GM12878 (cell line): ENCODE measurements around the gene GUCA2A. TPM values are rescaled to one million over a fixed set of nuclear protein-coding genes. Genes with fewer than 3 reads are reported as not detected.

ENCODE experiments used
- ATAC-seq: fragments of 200-7000 bp; cut with Tn5 transposase; 3 replicates; pipeline ENCODE4 v1.9.1; 2020; ENCODE audit warnings: mild to moderate bottlenecking, moderate library complexity
- BruUV-seq: library from RNA; stranded (reverse); fragments of 400-500 nt; replicated peaks from 2 replicates; lab custom pipeline; 2021; lab: Mats Ljungman, UMichigan
- CTCF ChIA-PET: fragments of 300-600 bp; sonication (Branson Sonifier 250); formaldehyde crosslinking; extraction: SDS; loops from one replicate; lab custom pipeline; 2021; ENCODE audit warnings: inconsistent platforms; lab: Yijun Ruan, JAX
- POLR2A ChIA-PET: fragments of 350-600 bp; formaldehyde crosslinking; extraction: SDS; loops from one replicate; lab custom pipeline; 2021; ENCODE audit warnings: inconsistent platforms; lab: Charles Lee
- RAD21 ChIA-PET: fragments of 300-600 bp; sonication (Branson Sonifier 250); formaldehyde crosslinking; loops from one replicate; lab custom pipeline; 2023; ENCODE audit warnings: antibody characterized with exemption; ENCODE audit not compliant: unreplicated experiment; lab: Charles Lee
- SMC1A ChIA-PET: fragments of 300-600 bp; sonication (Branson Sonifier 250); formaldehyde crosslinking; loops from one replicate; lab custom pipeline; 2023; ENCODE audit not compliant: unreplicated experiment, uncharacterized antibody; lab: Charles Lee
- DNase-seq: peaks from one replicate; pipeline ENCODE4 v3.0.0-alpha.2; 2011; ENCODE audit warnings: low read depth, low spot score
- FAIRE-seq: peaks from 3 replicates; lab custom pipeline; 2011; peaks lifted over from hg19 to GRCh38; lab: Jason Lieb, UNC
- H2AFZ ChIP-seq: 2 replicates; pipeline ENCODE4 v1.6.0; 2011; ENCODE audit warnings: low read depth, low read length, control low read depth; ENCODE audit not compliant: control insufficient read depth
- H3K27ac ChIP-seq: 2 replicates; pipeline ENCODE4 v1.5.1; 2011; ENCODE audit warnings: control low read depth; ENCODE audit not compliant: control insufficient read depth, insufficient read depth
- H3K27me3 ChIP-seq, 2 experiments: replicated peaks in 1 of 2; 2 replicates each; pipeline versions ENCODE4 v1.6.0 to v1.6.1; 2011; ENCODE audit warnings: low read length in 1 of 2; ENCODE audit not compliant: control insufficient read depth in 2 of 2, insufficient read depth in 2 of 2
- H3K36me3 ChIP-seq, 2 experiments: 2 replicates each; pipeline ENCODE4 v1.5.1; 2011; ENCODE audit warnings: low read length in 1 of 2; ENCODE audit not compliant: control insufficient read depth in 2 of 2, insufficient read depth in 2 of 2
- H3K4me1 ChIP-seq: 2 replicates; pipeline ENCODE4 v1.6.1; 2011; ENCODE audit warnings: mild to moderate bottlenecking, low read length, moderate library complexity, mixed read lengths; ENCODE audit not compliant: control insufficient read depth, insufficient read depth
- H3K4me2 ChIP-seq: 2 replicates; pipeline ENCODE4 v1.6.0; 2011; ENCODE audit warnings: control low read depth; ENCODE audit not compliant: control insufficient read depth, insufficient read depth
- H3K4me3 ChIP-seq: fragments of 200-600 bp; sonication (generic); 2 replicates; pipeline ENCODE4 v1.5.1; 2016
- H3K79me2 ChIP-seq: 2 replicates; pipeline ENCODE4 v1.6.0; 2011; ENCODE audit warnings: low read length; ENCODE audit not compliant: control insufficient read depth, insufficient read depth
- H3K9ac ChIP-seq: 2 replicates; pipeline ENCODE4 v1.8.0; 2011; ENCODE audit warnings: low read length, control low read depth, mixed read lengths; ENCODE audit not compliant: control insufficient read depth, insufficient read depth
- H3K9me3 ChIP-seq: replicated peaks from 3 replicates; pipeline ENCODE4 v1.5.1; 2011; ENCODE audit warnings: mild to moderate bottlenecking, low read length; ENCODE audit not compliant: control insufficient read depth, insufficient read depth
- H4K20me1 ChIP-seq: 2 replicates; pipeline ENCODE4 v1.6.0; 2011; ENCODE audit not compliant: control insufficient read depth, insufficient read depth
- BCL11A ChIP-seq: IDR thresholded peaks from 2 replicates; pipeline ENCODE4 v1.6.1; 2011; ENCODE audit warnings: low read depth, low read length
- CHD1 ChIP-seq: IDR thresholded peaks from 2 replicates; pipeline ENCODE4 v1.6.1; 2012; ENCODE audit warnings: low read depth, low read length, improper control_type of control experiment
- CREM ChIP-seq: IDR thresholded peaks from 2 replicates; pipeline ENCODE4 v1.6.1; 2014; ENCODE audit warnings: antibody characterized with exemption, low read depth
- KLF5 ChIP-seq: fragments of 450-650 bp; IDR thresholded peaks from 2 replicates; pipeline ENCODE4 v1.6.1; 2014; ENCODE audit warnings: mild to moderate bottlenecking; ENCODE audit not compliant: partially characterized antibody
- PAX5 ChIP-seq: IDR thresholded peaks from 2 replicates; pipeline ENCODE4 v1.6.1; 2011; ENCODE audit warnings: low read depth, low read length, borderline replicate concordance
- PAX8 ChIP-seq: fragments of 450-650 bp; IDR thresholded peaks from 2 replicates; pipeline ENCODE4 v1.6.1; 2017; ENCODE audit warnings: mild to moderate bottlenecking, moderate library complexity
- POLR2AphosphoS2 ChIP-seq: IDR thresholded peaks from 2 replicates; pipeline ENCODE4 v1.6.1; 2011; ENCODE audit warnings: low read depth, mild to moderate bottlenecking, low read length, improper control_type of control experiment, moderate library complexity
- WRNIP1 ChIP-seq: IDR thresholded peaks from 2 replicates; pipeline ENCODE4 v1.6.1; 2011; ENCODE audit warnings: low read depth, low read length, improper control_type of control experiment, borderline replicate concordance
- WGBS: methylation state at CpG from one replicate; pipeline ENCODE4 v1.1.6; 2016; ENCODE audit warnings: low lambda C conversion rate; ENCODE audit not compliant: insufficient replicate concordance, insufficient coverage; ENCODE audit errors: missing lambda C conversion rate; 5-methylcytosine and 5-hydroxymethylcytosine counted together
- in situ Hi-C: fragments of 300-500 bp; cut with MboI; formaldehyde crosslinking; loops from 9 replicates; pipeline ENCODE4 v1.14.3; 2018; ENCODE audit warnings: mixed read lengths
- intact Hi-C: fragments of 100-400 bp; cut with micrococcal nuclease; formaldehyde crosslinking; loops from one replicate; pipeline ENCODE4 v1.14.2; 2022; ENCODE audit not compliant: unreplicated experiment
- polyA plus RNA-seq, 11 experiments: library from polyadenylated mRNA; depleted of rRNA in 4 of 11; unstranded in 6 of 11; stranded (reverse) in 5 of 11; fragments of >200 nt; fragmentation: Nextera tagmentation in 4 of 11; fragmentation: Illumina TruSeq in 1 of 11; extraction: Ambion mirVana in 4 of 11; extraction: Trizol in 1 of 11; gene quantifications; 1 replicate in 1 of 11; 2 replicates in 10 of 11; pipeline versions ENCODE4 v1.2.1 to v1.2.3, GENCODE V29; 2011 to 2016; ENCODE audit warnings: inconsistent platforms in 2 of 11, missing spikeins in 2 of 11, low read depth in 1 of 11
- total RNA-seq, 4 experiments: library from RNA; depleted of rRNA in 3 of 4; stranded (reverse); fragments of >200 nt in 3 of 4; fragmentation: Illumina TruSeq in 1 of 4; extraction: Trizol in 1 of 4; gene quantifications; 2 replicates each; pipeline versions ENCODE4 v1.2.1 to v1.2.3, GENCODE V29; 2013 to 2021
- TF ChIP-seq, protein P1 (sequence below): fragments of 450-650 bp; formaldehyde crosslinking; IDR thresholded peaks from 2 replicates; pipeline ENCODE4 v1.4.0; 2022; ENCODE audit warnings: mild to moderate bottlenecking, moderate library complexity

The GUCA2A gene
- total and polyA plus RNA-seq, 10 of the 15 experiments (the other 5 are each of a cell fraction or from before 2014, with no cell fraction given), result not detected

DNA sequence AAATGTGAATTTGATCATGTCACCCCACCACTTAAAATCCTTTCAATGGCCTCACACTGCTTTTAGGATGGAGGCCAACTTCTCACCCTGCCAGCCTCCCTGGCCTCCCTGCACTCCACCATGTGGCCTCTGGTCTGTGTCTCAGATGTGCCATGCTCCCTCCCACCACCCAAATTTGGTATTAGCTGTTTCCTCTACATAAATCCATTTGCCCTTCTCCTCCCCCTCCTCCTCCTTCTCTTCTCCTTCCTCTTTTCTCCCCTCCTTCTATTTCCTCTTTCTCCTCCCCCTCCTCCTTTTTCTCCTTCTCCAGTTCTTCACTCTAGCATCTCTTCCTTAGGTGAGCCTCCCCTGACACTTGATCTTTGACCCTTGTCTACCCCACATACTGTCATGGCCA lies 28.1 kb downstream of the GUCA2A start:
- ChIA-PET CTCF (no interaction called here), POLR2A (no interaction called here), RAD21 (no interaction called here), SMC1A (interaction anchor here (1.0 kb wide), 1 partner anchor 11 kb away, joined by 3 read pairs; no protein-coding TSS in a partner anchor)
- in situ Hi-C loops (no loop called here), intact Hi-C loops (no loop called here)
- DNase-seq, result no peak
- no peak overlapping the region for H3K27ac ChIP-seq
- no peak for ATAC-seq
- H3K4me2 ChIP-seq, result no peak overlapping the region
- no peak overlapping the region for H3K4me3 ChIP-seq
- H3K4me1 ChIP-seq, result no peaks in the 10 kb centered on the region
- BruUV-seq, result no TSS peak
- H4K20me1 ChIP-seq, result no peaks in the 10 kb centered on the region
- H3K36me3 ChIP-seq, result no peaks in the 10 kb centered on the region
- H3K79me2 ChIP-seq, result no peaks in the 10 kb centered on the region
- no peak for TF ChIP-seq CHD1
- TF ChIP-seq, protein P1, sequence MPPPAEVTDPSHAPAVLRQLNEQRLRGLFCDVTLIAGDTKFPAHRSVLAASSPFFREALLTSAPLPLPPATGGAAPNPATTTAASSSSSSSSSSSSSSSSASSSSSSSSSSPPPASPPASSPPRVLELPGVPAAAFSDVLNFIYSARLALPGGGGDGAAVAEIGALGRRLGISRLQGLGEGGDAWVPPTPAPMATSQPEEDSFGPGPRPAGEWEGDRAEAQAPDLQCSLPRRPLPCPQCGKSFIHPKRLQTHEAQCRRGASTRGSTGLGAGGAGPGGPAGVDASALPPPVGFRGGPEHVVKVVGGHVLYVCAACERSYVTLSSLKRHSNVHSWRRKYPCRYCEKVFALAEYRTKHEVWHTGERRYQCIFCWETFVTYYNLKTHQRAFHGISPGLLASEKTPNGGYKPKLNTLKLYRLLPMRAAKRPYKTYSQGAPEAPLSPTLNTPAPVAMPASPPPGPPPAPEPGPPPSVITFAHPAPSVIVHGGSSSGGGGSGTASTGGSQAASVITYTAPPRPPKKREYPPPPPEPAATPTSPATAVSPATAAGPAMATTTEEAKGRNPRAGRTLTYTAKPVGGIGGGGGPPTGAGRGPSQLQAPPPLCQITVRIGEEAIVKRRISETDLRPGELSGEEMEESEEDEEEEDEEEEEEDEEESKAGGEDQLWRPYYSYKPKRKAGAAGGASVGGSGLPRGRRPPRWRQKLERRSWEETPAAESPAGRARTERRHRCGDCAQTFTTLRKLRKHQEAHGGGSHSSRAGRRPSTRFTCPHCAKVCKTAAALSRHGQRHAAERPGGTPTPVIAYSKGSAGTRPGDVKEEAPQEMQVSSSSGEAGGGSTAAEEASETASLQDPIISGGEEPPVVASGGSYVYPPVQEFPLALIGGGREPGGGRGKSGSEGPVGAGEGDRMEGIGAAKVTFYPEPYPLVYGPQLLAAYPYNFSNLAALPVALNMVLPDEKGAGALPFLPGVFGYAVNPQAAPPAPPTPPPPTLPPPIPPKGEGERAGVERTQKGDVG (CRISPR knock-in tag), result no peak
- H3K27me3 ChIP-seq, result no peaks in the 10 kb centered on the region; a peak in 1 of 4 replicates
- FAIRE-seq, result no peak
- no peak overlapping the region for H3K9ac ChIP-seq
- H2AFZ ChIP-seq, result no peak overlapping the region
- no peaks in the 10 kb centered on the region for H3K9me3 ChIP-seq

DNA sequence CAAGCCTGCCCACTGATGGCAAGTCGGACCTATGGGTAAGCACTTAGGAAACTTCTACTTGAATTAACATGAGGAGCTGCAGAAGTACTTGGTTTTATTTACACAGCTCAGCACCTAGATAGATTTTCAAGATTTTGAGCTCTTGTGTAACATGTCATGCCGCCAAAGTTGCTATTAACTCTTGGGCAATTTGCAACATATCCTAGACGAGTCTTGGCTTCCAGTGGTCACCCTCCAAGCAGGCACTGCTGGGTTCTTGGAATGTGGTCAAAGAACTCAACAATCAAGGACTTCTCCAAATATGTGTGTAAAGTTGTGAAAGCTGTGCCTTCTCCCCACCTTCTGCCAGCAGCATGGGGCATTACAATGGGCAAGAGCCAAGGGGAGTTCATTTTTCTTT lies 29.1 kb downstream of the GUCA2A start:
- DNase-seq, result no peak
- H3K36me3 ChIP-seq, result no peaks in the 10 kb centered on the region
- ChIA-PET SMC1A (interaction anchor here (0.5 to 1.0 kb wide), 2 partner anchors 9 to 12 kb away, joined by 3 read pairs; no protein-coding TSS in a partner anchor), CTCF (interaction anchor here (1.0 kb wide), 2 partner anchors 12 to 38 kb away, joined by 3 to 4 read pairs; no protein-coding TSS in a partner anchor), RAD21 (no interaction called here), POLR2A (no interaction called here)
- no peak overlapping the region for H3K4me3 ChIP-seq
- ATAC-seq, result no peak
- in situ Hi-C loops (no loop called here), intact Hi-C loops (no loop called here)
- no peak overlapping the region for H3K4me2 ChIP-seq
- 25% methylated on average over 3 of the region's 3 CpGs for WGBS
- FAIRE-seq, result no peak
- H3K27me3 ChIP-seq, result no peaks in the 10 kb centered on the region; a peak in 1 of 4 replicates
- BruUV-seq, result no TSS peak
- TF ChIP-seq PAX5, result no peak
- no peak for TF ChIP-seq CREM
- no peak for TF ChIP-seq KLF5
- no peak for TF ChIP-seq POLR2AphosphoS2
- TF ChIP-seq BCL11A, result no peak
- no peak for TF ChIP-seq WRNIP1
- TF ChIP-seq PAX8, result no peak
- no peaks in the 10 kb centered on the region for H3K9me3 ChIP-seq
- no peaks in the 10 kb centered on the region for H4K20me1 ChIP-seq
- H2AFZ ChIP-seq, result no peak overlapping the region
- no peak overlapping the region for H3K27ac ChIP-seq
- H3K9ac ChIP-seq, result no peak overlapping the region
- no peaks in the 10 kb centered on the region for H3K4me1 ChIP-seq
- no peaks in the 10 kb centered on the region for H3K79me2 ChIP-seq
